Measurements from ENCODE around the gene WIPF1. TPM values are rescaled to one million over a fixed set of nuclear protein-coding genes. Genes with fewer than 3 reads are reported as not detected.
A peak's percentile ranks its signal among the peaks of the same experiment; 100 is the strongest.
"Not testable (repeated sequence)": the region's sequence is repeated elsewhere in the genome, so short reads cannot be mapped to it uniquely, and the experiment has no call there.

The WIPF1 gene
- total RNA-seq, 2 experiments from 2014 or later, result 170 to 183 TPM

DNA sequence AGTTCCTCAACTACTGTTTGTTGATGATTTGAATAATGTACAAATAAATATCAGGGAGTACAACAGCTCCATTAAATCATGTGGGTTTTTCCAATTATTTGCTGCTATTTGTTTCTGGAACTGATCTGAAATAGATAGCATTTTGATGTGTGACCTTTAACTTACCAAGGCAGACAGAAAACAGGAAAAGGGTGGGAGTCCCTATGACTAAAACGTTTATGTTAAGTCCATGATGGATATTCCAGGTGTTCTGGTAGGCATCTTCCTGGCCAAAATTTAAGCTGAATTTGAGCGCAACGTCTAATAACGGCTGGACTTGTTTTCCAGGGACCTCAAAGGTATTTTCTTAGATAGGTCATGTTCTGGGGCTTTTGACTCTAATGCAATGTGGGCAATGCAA, 41.6 kb downstream of the WIPF1 start:
- DNase-seq, result no peak
- peak overlapping the region; percentile 47 for H3K27ac Mint-ChIP-seq
- CTCF ChIA-PET, result interaction anchor here (1.4 to 3.6 kb wide), 5 partner anchors 9 to 132 kb away, joined by 3 to 21 read pairs (median 6); no protein-coding TSS in a partner anchor
- peaks cover 53% of the 10 kb centered on the region for H3K4me1 Mint-ChIP-seq (ENCODE audit: low read depth)
- no peaks in the 10 kb centered on the region for H3K27me3 Mint-ChIP-seq
- POLR2A ChIA-PET, result interaction anchor here (1.7 kb wide), 1 partner anchor 13 kb away, joined by 4 read pairs; no protein-coding TSS in a partner anchor
- peaks cover 7% of the 10 kb centered on the region for H3K36me3 Mint-ChIP-seq
- H3K9me3 Mint-ChIP-seq, result peaks cover 2% of the 10 kb centered on the region
- H3K4me3 Mint-ChIP-seq, result no peak overlapping the region
- intact Hi-C loops (cut with micrococcal nuclease), result no loop called here

DNA sequence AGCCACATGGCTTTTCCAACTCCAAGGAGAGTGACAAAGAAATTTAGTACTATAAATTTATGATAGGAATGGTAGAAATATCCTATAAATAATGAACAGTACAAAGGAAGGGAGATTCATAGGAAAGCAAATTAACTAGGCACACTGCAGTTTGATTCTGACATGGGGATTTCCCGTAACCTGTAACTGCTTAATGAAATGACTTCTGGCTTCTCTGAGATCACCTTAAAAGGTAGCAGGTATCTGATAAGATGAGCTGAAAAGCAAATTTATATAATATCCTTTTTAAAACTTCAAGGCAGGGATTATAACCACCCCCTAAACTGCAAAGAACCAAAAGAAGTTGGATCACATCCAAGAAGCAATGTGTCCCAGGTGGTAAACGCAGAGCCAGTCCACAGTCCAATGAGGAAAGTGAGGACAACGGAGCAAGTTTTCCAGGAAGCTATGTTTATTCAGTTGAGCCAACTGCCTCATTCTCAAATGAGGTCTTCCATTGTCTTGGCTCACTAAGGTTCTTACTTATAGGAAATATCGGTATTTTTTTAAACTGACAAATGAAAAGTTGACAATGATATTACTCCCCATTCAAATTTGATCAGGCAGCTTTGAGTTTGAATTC, 43.0 kb downstream of the WIPF1 start:
- Mint-ChIP-seq H3K27ac (peak overlapping the region; percentile 80), H3K9me3 (peaks cover 2% of the 10 kb centered on the region), H3K4me1 (ENCODE audit: low read depth) (peaks cover 42% of the 10 kb centered on the region), H3K27me3 (no peaks in the 10 kb centered on the region), H3K36me3 (peaks cover 5% of the 10 kb centered on the region), H3K4me3 (no peak overlapping the region)
- POLR2A ChIA-PET, result interaction anchor here (0.8 to 1.0 kb wide), 3 partner anchors 11 to 132 kb away, joined by 3 read pairs; no protein-coding TSS in a partner anchor
- intact Hi-C loops (cut with micrococcal nuclease), result loop anchor here (1.0 kb wide), 1 partner anchor 61 kb away; no protein-coding TSS in a partner anchor
- DNase-seq, result no peak
- CTCF ChIA-PET, result interaction anchor here (1.3 to 3.6 kb wide), 7 partner anchors 7 to 134 kb away, joined by 3 to 21 read pairs (median 4); partner anchors contain the start of gene GPR155

DNA sequence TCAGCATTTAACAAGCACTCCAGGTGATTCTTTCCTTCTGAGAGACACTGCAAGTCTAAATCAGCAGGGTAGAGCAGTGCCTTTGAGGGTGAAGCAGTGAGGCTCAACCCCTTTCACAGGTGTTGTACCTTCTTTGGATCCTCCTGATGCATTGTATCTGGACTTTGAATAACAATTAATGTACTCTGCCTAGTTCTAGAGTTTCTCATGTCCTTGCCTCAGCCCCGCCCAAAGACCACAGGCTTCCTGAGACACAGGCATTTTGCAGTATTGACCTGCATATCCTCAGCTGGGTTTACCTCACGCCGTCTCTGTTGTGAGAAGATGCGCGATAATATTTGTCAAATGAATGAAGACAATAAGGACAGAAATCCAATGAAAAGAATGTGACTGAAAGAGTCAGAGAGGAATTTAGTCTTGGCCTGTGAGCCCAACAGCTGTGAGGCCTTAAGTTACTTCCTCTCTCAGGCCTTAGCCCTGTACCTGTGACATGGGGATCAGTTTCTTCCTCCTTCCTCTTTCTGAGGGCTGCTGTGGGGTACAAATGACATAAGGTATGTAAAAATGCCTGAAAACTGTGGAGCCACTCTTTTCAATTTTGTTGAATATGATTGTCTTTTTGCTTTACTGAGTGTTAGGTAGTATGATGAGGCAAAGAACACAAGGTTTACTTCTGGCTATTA, 43.7 kb downstream of the WIPF1 start:
- DNase-seq, result no peak
- intact Hi-C loops (cut with micrococcal nuclease), result loop anchor here (1.0 kb wide), 1 partner anchor 61 kb away; no protein-coding TSS in a partner anchor
- ChIA-PET POLR2A (no interaction called here), CTCF (interaction anchor here (1.5 to 3.6 kb wide), 3 partner anchors 9 to 92 kb away, joined by 3 to 21 read pairs (median 4); partner anchors contain the start of gene GPR155)
- Mint-ChIP-seq H3K27me3 (no peaks in the 10 kb centered on the region), H3K4me1 (ENCODE audit: low read depth) (peaks cover 42% of the 10 kb centered on the region), H3K4me3 (no peak overlapping the region), H3K36me3 (peaks cover 5% of the 10 kb centered on the region), H3K27ac (peak overlapping the region; percentile 80), H3K9me3 (peaks cover 2% of the 10 kb centered on the region)

DNA sequence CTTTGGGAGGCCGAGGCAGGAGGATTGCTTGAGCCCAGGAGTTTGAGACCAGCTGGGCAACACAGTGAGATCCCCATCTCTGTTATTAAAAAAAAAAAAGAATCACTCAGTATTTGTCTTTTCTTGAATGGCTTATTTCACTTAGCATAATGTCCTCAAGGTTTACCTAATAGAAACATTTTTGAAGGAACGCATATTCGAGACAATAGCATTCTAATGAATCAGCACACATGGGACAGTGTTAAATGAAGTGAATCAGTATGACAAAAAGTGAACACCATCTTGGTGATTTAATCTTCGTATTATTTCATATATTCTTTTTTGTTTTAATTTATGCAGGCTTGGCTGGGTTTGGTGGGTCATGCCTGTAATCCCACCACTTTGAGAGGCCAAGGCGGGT, 44.7 kb downstream of the WIPF1 start:
- no peak for DNase-seq
- no peaks in the 10 kb centered on the region for H3K27me3 Mint-ChIP-seq
- no peak overlapping the region for H3K4me3 Mint-ChIP-seq
- peaks cover 5% of the 10 kb centered on the region for H3K36me3 Mint-ChIP-seq
- peaks cover 42% of the 10 kb centered on the region for H3K4me1 Mint-ChIP-seq (ENCODE audit: low read depth)
- H3K27ac Mint-ChIP-seq, result no peak overlapping the region
- ChIA-PET CTCF (no interaction called here), POLR2A (no interaction called here)
- H3K9me3 Mint-ChIP-seq, result peaks cover 2% of the 10 kb centered on the region
- intact Hi-C loops (cut with micrococcal nuclease), result no loop called here

DNA sequence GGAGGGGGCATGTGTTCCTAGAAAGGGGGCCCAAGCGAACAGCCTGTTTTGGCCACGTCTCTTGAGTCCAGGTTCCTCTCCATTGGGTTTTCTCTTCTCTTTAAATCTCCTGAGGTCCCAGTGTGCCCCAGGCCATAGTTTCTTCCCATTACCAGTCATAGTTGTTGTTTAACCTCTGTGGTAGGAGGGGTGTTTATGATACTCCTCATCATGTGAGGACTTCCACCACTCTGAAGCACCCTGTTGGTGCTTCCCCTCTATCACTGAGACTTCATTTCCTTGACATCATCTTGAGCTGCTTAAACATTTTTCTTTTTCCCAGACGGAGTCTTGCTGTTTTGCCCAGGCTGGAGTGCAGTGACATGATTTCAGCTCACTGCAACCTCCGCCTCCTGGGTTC, 45.9 kb downstream of the WIPF1 start:
- CTCF ChIA-PET, result no interaction called here
- intact Hi-C loops (cut with micrococcal nuclease), result no loop called here
- H3K4me1 Mint-ChIP-seq (ENCODE audit: low read depth), result peaks cover 44% of the 10 kb centered on the region

DNA sequence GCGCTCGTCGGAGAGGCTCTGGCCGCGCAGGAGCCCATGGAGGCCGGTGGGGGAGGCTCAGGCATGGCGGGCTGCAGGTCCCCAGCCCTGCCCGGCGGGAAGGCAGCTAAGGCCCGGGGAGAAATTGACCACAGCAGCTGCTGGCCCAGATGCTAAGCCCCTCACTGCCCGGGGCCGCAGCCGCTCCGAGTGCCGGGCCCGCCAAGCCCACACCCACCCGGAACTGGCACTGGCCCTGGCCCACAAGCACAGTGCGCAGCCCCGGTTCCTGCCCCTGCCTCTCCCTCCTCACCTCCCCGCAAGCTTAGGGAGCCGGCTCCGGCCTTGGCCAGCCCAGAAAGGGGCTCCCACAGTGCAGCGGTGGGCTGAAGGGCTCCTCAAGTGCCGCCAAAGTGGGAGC, 49.0 kb downstream of the WIPF1 start:
- CTCF ChIA-PET, result interaction anchor here (3.9 kb wide), 1 partner anchor 87 kb away, joined by 159 read pairs; no protein-coding TSS in a partner anchor
- intact Hi-C loops (cut with micrococcal nuclease), result loop anchor here (5.0 kb wide), 1 partner anchor 206 kb away; no protein-coding TSS in a partner anchor

More for the DNA sequence above, 45.9 kb downstream of the WIPF1 start:
- POLR2A ChIA-PET, result no interaction called here
- H3K9me3 Mint-ChIP-seq, result peaks cover 2% of the 10 kb centered on the region
- H3K36me3 Mint-ChIP-seq, result peaks cover 7% of the 10 kb centered on the region
- no peak overlapping the region for H3K4me3 Mint-ChIP-seq
- peak overlapping the region; percentile 42 for H3K27ac Mint-ChIP-seq
- H3K27me3 Mint-ChIP-seq, result no peaks in the 10 kb centered on the region
- DNase-seq, result no peak

DNA sequence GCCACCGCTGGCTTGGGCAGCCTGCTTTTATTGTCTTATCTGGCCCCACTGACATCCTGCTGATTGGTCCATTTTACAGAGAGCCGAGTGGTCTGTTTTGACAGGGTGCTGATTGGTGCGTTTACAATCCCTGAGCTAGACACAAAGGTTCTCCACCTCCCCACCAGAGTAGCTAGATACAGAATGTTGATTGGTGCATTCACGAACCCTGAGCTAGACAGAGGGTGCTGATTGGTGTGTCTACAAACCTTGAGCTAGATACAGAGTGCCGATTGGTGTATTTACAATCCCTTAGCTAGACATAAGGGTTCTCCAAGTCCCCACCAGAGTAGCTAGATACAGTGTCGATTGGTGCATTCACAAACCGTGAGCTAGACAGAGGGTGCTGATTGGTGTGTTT, 49.6 kb downstream of the WIPF1 start:
- CTCF ChIA-PET, result interaction anchor here (0.9 to 3.9 kb wide), 5 partner anchors 31 to 86 kb away, joined by 3 to 159 read pairs (median 5); no protein-coding TSS in a partner anchor
- intact Hi-C loops (cut with micrococcal nuclease), result loop anchor here (5.0 kb wide), 1 partner anchor 206 kb away; no protein-coding TSS in a partner anchor
- H3K36me3 Mint-ChIP-seq, H3K27me3 Mint-ChIP-seq, H3K9me3 Mint-ChIP-seq, POLR2A ChIA-PET, H3K27ac Mint-ChIP-seq, DNase-seq, H3K4me3 Mint-ChIP-seq: not testable (repeated sequence)
- H3K4me1 Mint-ChIP-seq (ENCODE audit: low read depth), result peaks cover 33% of the 10 kb centered on the region

More for the DNA sequence above, 49.0 kb downstream of the WIPF1 start:
- H3K36me3 Mint-ChIP-seq, H3K27ac Mint-ChIP-seq, POLR2A ChIA-PET, H3K4me3 Mint-ChIP-seq, H3K27me3 Mint-ChIP-seq, DNase-seq, H3K9me3 Mint-ChIP-seq: not testable (repeated sequence)
- peaks cover 30% of the 10 kb centered on the region for H3K4me1 Mint-ChIP-seq (ENCODE audit: low read depth)

DNA sequence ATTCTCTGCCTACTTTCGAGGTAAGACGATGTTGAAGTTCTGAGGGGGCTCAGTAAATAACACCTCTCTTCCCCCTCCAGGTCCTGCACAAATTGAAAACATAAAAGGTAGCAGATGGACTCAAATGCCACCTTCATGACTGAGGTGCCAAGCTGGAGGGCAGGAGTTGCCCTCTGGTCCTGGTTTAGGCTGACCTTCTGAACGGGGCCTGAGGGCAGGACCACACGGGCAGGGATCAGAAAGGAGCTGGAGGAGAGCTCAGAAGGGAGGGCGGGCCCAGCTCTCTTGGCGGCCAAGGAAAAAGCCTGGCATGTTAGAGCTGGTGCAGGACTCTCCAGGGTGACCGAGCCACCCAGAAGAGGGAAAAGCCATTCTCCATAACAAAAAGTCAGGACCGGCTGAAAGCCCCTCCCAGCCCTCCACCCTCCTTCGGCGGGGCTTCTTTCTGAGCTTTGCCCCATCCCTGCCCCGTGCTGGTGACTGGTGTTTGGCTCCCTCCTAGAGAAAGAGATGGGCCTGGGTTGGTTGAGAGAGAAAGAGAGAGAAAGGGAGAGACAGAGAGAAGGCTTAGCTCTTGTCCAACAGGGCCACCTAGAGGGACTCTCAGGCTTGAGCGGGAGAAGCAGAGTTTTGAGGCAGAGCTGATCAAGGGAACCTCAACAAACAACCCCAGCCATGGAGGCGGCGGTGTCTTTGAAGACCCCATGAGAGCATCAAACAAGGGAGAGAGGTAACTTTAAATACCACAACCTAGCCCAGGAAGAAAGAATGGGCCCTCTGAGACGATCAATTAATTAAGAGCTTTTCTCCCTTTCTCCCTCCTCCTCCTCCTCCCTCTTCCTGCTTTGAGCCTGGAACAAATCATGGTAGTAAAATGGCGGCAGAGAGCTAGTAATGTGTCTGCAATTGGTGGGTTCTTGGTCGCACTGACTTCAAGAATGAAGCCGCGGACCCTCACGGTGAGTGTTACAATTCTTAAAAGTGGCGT, 50.8 kb downstream of the WIPF1 start:
- H3K27ac Mint-ChIP-seq, result peak overlapping the region; percentile 65
- H3K9me3 Mint-ChIP-seq, result no peaks in the 10 kb centered on the region
- H3K27me3 Mint-ChIP-seq, result no peaks in the 10 kb centered on the region
- H3K4me3 Mint-ChIP-seq, result no peak overlapping the region
- DNase-seq, result peak; percentile 66
- POLR2A ChIA-PET, result interaction anchor here (0.6 to 1.3 kb wide), 3 partner anchors 12 to 103 kb away, joined by 3 read pairs; no protein-coding TSS in a partner anchor
- intact Hi-C loops (cut with micrococcal nuclease), result loop anchor here (1.0 to 5.0 kb wide), 2 partner anchors 85 to 205 kb away; no protein-coding TSS in a partner anchor
- H3K4me1 Mint-ChIP-seq (ENCODE audit: low read depth), result peaks cover 22% of the 10 kb centered on the region
- CTCF ChIA-PET, result interaction anchor here (0.6 to 3.9 kb wide), 31 partner anchors 9 to 190 kb away, joined by 3 to 159 read pairs (median 4); no protein-coding TSS in a partner anchor
- H3K36me3 Mint-ChIP-seq, result peaks cover 3% of the 10 kb centered on the region

DNA sequence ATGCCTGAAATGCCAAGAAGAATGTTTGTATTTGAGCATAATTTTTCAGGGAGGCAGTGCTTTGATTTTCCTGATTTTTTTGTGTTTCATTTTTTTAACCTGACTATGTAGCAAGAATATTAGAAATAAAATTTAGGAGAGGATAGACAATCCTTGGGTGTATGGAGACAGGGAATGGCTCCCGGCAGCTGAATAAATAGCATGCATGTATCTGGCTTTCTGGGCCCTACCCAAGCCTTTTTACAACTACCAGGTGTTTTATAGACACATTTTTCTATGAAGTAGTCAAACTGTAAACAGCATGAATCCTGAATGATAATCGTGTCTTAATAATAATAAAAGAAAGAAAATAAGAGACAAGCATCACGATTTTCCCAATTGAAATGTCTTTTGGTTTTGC, 52.4 kb downstream of the WIPF1 start:
- no peak overlapping the region for H3K4me3 Mint-ChIP-seq
- H3K27me3 Mint-ChIP-seq, result no peaks in the 10 kb centered on the region
- no peaks in the 10 kb centered on the region for H3K9me3 Mint-ChIP-seq
- intact Hi-C loops (cut with micrococcal nuclease), result loop anchor here (2.0 to 5.0 kb wide), 2 partner anchors 58 to 203 kb away; partner anchors contain the start of gene GPR155
- no peak for DNase-seq
- CTCF ChIA-PET, result interaction anchor here (3.6 kb wide), 1 partner anchor 83 kb away, joined by 32 read pairs; no protein-coding TSS in a partner anchor
- peaks cover 3% of the 10 kb centered on the region for H3K36me3 Mint-ChIP-seq
- no peak overlapping the region for H3K27ac Mint-ChIP-seq
- H3K4me1 Mint-ChIP-seq (ENCODE audit: low read depth), result peaks cover 18% of the 10 kb centered on the region
- POLR2A ChIA-PET, result no interaction called here

DNA sequence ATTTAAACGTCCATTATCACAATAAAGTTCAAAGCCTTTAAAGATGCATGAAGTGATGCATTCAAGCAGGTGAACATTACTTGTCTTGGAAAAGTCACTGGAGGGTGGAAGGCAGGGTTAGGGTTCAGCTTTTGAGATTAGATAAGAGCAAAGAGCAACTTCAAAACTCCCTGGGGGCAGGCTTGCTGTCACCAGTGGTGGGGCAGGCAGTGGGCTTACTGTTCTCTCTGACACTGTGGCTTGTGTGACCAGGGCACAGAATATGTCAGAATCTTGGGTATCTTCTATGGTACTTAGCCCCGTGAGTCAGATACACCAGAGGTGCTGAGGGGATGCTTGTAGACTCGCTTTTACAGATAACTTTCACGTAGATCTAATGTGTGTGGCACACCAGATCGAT, 52.8 kb downstream of the WIPF1 start:
- intact Hi-C loops (cut with micrococcal nuclease), result loop anchor here (2.0 to 5.0 kb wide), 2 partner anchors 58 to 203 kb away; partner anchors contain the start of gene GPR155
- CTCF ChIA-PET, result interaction anchor here (3.6 kb wide), 1 partner anchor 83 kb away, joined by 32 read pairs; no protein-coding TSS in a partner anchor
- H3K9me3 Mint-ChIP-seq, result no peaks in the 10 kb centered on the region

DNA sequence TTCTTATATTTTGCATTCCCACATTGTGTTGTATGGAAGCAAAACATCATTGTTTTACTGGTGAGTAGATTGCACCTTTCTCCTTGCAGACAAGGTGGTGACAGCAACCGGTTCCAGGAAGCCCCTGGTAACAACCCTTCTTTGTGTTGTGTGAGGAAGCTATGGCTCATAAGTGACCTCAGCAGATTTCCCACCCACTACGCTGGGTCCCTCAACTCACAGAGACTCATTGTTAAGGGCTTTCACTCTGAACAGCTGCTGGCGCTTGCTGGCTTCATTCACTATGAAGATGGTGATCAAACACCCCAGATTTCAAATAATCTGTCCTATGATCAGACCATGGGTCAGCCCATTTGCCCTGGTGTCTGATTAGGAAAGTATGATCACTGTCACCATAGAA, 53.4 kb downstream of the WIPF1 start:
- peak; percentile 59 for DNase-seq
- Mint-ChIP-seq H3K4me3 (no peak overlapping the region), H3K27ac (no peak overlapping the region), H3K27me3 (no peaks in the 10 kb centered on the region), H3K36me3 (peaks cover 3% of the 10 kb centered on the region), H3K9me3 (no peaks in the 10 kb centered on the region), H3K4me1 (ENCODE audit: low read depth) (peaks cover 19% of the 10 kb centered on the region)
- intact Hi-C loops (cut with micrococcal nuclease), result loop anchor here (2.0 kb wide), 1 partner anchor 57 kb away; the partner anchor contains the start of gene GPR155
- POLR2A ChIA-PET, result interaction anchor here (0.9 kb wide), 1 partner anchor 11 kb away, joined by 3 read pairs; no protein-coding TSS in a partner anchor
- CTCF ChIA-PET, result interaction anchor here (3.6 kb wide), 1 partner anchor 82 kb away, joined by 32 read pairs; no protein-coding TSS in a partner anchor

More for the DNA sequence above, 52.8 kb downstream of the WIPF1 start:
- POLR2A ChIA-PET, result no interaction called here
- Mint-ChIP-seq H3K4me3 (no peak overlapping the region), H3K27ac (no peak overlapping the region), H3K4me1 (ENCODE audit: low read depth) (peaks cover 18% of the 10 kb centered on the region), H3K27me3 (no peaks in the 10 kb centered on the region), H3K36me3 (peaks cover 3% of the 10 kb centered on the region)
- no peak for DNase-seq

All from activated CD4-positive, alpha-beta memory T cell treated with anti-CD3 and anti-CD28 coated beads for 36 hours (primary cell).